Kasumi-1 (cell line): ENCODE results near the gene ETV6.

Experiments used
- DNase-seq, 2 experiments: peaks; one replicate each; lab custom pipeline; 2025; lab: John Stamatoyannopoulos, UW

ETV6 gene

GRCh38 chr12:11718105-11718504 is 68.6 kb downstream of the ETV6 start:
- no peak for DNase-seq

- no peak for DNase-seq
These were observed 69.3 kb downstream of the ETV6 start for GRCh38 chr12:11718768-11719253.

- DNase-seq = peak; percentile 77 to 85
These were observed 70.2 kb downstream of the ETV6 start for GRCh38 chr12:11719678-11720099.

- no peak for DNase-seq
These were observed 72.6 kb downstream of the ETV6 start for GRCh38 chr12:11722071-11722470.

GRCh38 chr12:11722578-11723138 is 73.2 kb downstream of the ETV6 start:
- DNase-seq = no peak

- no peak for DNase-seq
These were observed 74.5 kb downstream of the ETV6 start for GRCh38 chr12:11723993-11724392.

GRCh38 chr12:11724888-11725311 is 75.4 kb downstream of the ETV6 start:
- DNase-seq = no peak

- DNase-seq = peak in 1 of 2 experiments; percentile 21
These were observed 76.2 kb downstream of the ETV6 start for GRCh38 chr12:11725686-11726085.

- no peak for DNase-seq
These were observed 77.2 kb downstream of the ETV6 start for GRCh38 chr12:11726659-11727058.

GRCh38 chr12:11727133-11727664 is 77.7 kb downstream of the ETV6 start:
- no peak for DNase-seq

- no peak for DNase-seq
These were observed 78.8 kb downstream of the ETV6 start for GRCh38 chr12:11728154-11728755.

- no peak for DNase-seq
These were observed 79.5 kb downstream of the ETV6 start for GRCh38 chr12:11729008-11729407.

- DNase-seq = no peak
These were observed 80.1 kb downstream of the ETV6 start for GRCh38 chr12:11729439-11730150.

GRCh38 chr12:11730299-11731041 is 81.0 kb downstream of the ETV6 start:
- no peak for DNase-seq

- no peak for DNase-seq
These were observed 81.5 kb downstream of the ETV6 start for GRCh38 chr12:11731042-11731357.

- DNase-seq = no peak
These were observed 82.0 kb downstream of the ETV6 start for GRCh38 chr12:11731455-11731854.

- DNase-seq = no peak
These were observed 82.5 kb downstream of the ETV6 start for GRCh38 chr12:11732023-11732422.

- no peak for DNase-seq
These were observed 83.2 kb downstream of the ETV6 start for GRCh38 chr12:11732715-11733114.

GRCh38 chr12:11734580-11735180 is 85.2 kb downstream of the ETV6 start:
- no peak for DNase-seq

GRCh38 chr12:11738450-11738849 is 89.0 kb downstream of the ETV6 start:
- DNase-seq = no peak

- no peak for DNase-seq
These were observed 90.6 kb downstream of the ETV6 start for GRCh38 chr12:11739980-11740577.
